Keratinocyte (primary cell): ENCODE data around the gene STK16.

Experiments
- EZH2 ChIP-seq: IDR thresholded peaks from one replicate; pipeline ENCODE4 v1.6.1; 2012; ENCODE audit warnings: inconsistent platforms, mild to moderate bottlenecking, low read length, moderate library complexity
- TF ChIP-seq, protein P1 (sequence below), 3 experiments: IDR thresholded peaks in 1 of 3; conservative IDR thresholded peaks in 1 of 3; optimal IDR thresholded peaks in 1 of 3; 2 replicates in 2 of 3; 3 replicates in 1 of 3; pipeline versions ENCODE3 to v1.5.1; 2011; ENCODE audit warnings: low read length in 3 of 3, mild to moderate bottlenecking in 3 of 3, moderate library complexity in 2 of 3, control low read depth in 1 of 3, inconsistent platforms in 1 of 3; ENCODE audit not compliant: insufficient read depth in 2 of 3; ENCODE audit errors: extremely low read depth in 1 of 3

DNA sequence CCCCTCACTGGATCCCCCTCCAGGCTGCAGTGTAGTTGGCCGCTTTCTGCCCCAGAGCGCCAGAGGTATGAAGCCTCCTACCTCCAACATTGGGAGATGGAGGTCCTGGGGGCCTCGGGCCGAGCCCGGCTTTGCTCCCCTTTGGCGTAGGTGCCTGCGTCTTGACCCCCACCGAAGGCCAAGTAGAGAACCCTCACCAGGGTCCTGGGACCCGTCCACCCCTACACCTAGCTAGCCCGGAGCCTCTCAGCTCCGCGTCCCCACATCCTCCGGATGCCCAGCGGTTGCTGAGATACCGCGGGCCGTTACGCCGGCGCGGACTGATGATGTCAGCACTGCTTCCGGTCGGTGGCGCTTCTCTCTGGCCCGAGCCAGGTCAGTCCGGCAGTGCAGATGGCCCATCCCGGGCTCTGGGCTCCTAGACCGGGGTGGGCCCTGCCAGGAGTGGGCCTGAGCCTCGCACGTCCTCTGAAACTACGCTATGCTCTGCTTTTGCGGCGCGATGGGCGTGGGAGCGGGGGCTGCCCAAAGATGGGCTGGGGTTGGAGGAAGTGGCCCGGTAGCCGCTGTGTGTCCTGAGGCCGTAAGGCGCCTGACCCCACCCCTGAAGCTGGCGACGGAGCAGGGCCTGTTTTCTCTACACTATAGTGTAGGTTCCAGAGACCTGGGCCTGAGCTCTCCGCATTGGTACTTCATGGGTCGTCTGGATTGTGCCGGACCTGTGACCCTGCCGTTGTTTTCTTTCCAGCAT, at the start of gene STK16, which contains the start of gene GLB1L:
- TF ChIP-seq, protein P1, sequence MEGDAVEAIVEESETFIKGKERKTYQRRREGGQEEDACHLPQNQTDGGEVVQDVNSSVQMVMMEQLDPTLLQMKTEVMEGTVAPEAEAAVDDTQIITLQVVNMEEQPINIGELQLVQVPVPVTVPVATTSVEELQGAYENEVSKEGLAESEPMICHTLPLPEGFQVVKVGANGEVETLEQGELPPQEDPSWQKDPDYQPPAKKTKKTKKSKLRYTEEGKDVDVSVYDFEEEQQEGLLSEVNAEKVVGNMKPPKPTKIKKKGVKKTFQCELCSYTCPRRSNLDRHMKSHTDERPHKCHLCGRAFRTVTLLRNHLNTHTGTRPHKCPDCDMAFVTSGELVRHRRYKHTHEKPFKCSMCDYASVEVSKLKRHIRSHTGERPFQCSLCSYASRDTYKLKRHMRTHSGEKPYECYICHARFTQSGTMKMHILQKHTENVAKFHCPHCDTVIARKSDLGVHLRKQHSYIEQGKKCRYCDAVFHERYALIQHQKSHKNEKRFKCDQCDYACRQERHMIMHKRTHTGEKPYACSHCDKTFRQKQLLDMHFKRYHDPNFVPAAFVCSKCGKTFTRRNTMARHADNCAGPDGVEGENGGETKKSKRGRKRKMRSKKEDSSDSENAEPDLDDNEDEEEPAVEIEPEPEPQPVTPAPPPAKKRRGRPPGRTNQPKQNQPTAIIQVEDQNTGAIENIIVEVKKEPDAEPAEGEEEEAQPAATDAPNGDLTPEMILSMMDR (optimal IDR thresholded peaks at IDR 0.05 in 1 of 3, IDR thresholded peaks at IDR 0.05 in 1 of 3, conservative IDR thresholded peaks at IDR 0.05 in 1 of 3; ENCODE audit: extremely low read depth in 1 of 3, insufficient read depth in 2 of 3, low read length in 3 of 3), result no peak
- TF ChIP-seq EZH2, result no peak
